Peyer's patch (tissue), 4 donors: ENCODE results near the gene ARHGAP26.

Source experiments
- CTCF ChIP-seq, 6 experiments: fragments of 450-650 bp in 4 of 6; fragments of 200-600 bp in 2 of 6; sonication (generic) in 1 of 6; IDR thresholded peaks; one replicate each; pipeline ENCODE4 v1.5.1; 2017 to 2019; ENCODE audit warnings: antibody characterized with exemption in 6 of 6, mild to moderate bottlenecking in 3 of 6, moderate library complexity in 1 of 6
- POLR2A ChIP-seq, 2 donors: fragments of 450-650 bp; IDR thresholded peaks; one replicate each; pipeline ENCODE4 v1.5.1; 2017; ENCODE audit warnings: antibody characterized with exemption in 2 of 2, mild to moderate bottlenecking in 2 of 2, moderate library complexity in 2 of 2

- TF ChIP-seq CTCF (IDR thresholded peaks at IDR 0.05), result no peak
- no peak for TF ChIP-seq POLR2A (IDR thresholded peaks at IDR 0.05)
Measured at GRCh38 chr5:143244000-143244736, 474.0 kb downstream of the ARHGAP26 start.
